Esophagus muscularis mucosa (tissue), 4 donors: ENCODE measurements around the gene GANC.

ENCODE experiments used
- EP300 ChIP-seq: sonication (generic); formaldehyde crosslinking; IDR thresholded peaks from one replicate; pipeline ENCODE4 v1.6.1; 2017; ENCODE audit warnings: antibody characterized with exemption
- POLR2A ChIP-seq: fragments of 450-650 bp; IDR thresholded peaks from one replicate; pipeline ENCODE4 v1.6.1; 2017; ENCODE audit warnings: antibody characterized with exemption, moderate library complexity, mild to moderate bottlenecking, low read depth
- TF ChIP-seq, protein P1 (sequence below), 3 experiments: fragments of 200-600 bp in 2 of 3; fragments of 450-650 bp in 1 of 3; sonication (generic) in 2 of 3; IDR thresholded peaks; one replicate each; pipeline ENCODE4 v1.5.1; 2017 to 2019; ENCODE audit warnings: antibody characterized with exemption in 3 of 3, mild to moderate bottlenecking in 2 of 3, moderate library complexity in 1 of 3

DNA sequence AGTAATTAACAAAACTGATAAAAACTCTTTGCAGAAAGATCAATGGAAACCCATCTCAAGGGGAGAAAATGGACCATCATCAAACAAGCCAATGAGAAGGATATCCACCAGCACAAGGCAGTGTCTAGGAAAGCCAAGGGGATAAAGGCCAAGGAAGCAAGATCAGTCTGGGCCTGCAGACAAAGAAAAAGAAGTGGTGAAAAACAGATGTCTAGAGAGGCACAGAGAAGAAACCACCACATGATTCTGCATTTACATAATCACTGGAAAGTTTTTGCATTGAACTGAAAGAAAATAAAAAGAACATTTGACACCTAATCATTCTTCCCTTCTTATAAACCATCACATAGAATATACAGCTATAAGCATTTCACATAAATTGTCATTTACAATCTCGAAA is 41.9 kb upstream of the GANC start:
- TF ChIP-seq, protein P1, sequence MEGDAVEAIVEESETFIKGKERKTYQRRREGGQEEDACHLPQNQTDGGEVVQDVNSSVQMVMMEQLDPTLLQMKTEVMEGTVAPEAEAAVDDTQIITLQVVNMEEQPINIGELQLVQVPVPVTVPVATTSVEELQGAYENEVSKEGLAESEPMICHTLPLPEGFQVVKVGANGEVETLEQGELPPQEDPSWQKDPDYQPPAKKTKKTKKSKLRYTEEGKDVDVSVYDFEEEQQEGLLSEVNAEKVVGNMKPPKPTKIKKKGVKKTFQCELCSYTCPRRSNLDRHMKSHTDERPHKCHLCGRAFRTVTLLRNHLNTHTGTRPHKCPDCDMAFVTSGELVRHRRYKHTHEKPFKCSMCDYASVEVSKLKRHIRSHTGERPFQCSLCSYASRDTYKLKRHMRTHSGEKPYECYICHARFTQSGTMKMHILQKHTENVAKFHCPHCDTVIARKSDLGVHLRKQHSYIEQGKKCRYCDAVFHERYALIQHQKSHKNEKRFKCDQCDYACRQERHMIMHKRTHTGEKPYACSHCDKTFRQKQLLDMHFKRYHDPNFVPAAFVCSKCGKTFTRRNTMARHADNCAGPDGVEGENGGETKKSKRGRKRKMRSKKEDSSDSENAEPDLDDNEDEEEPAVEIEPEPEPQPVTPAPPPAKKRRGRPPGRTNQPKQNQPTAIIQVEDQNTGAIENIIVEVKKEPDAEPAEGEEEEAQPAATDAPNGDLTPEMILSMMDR (IDR thresholded peaks at IDR 0.05): no peak
- TF ChIP-seq EP300: no peak
- TF ChIP-seq POLR2A: no peak
